ENCODE measurements around the gene KRTAP10-6.
"Not testable (repeated sequence)": the region's sequence is repeated elsewhere in the genome, so short reads cannot be mapped to it uniquely, and the experiment has no call there.

KRTAP10-6 gene

DNA sequence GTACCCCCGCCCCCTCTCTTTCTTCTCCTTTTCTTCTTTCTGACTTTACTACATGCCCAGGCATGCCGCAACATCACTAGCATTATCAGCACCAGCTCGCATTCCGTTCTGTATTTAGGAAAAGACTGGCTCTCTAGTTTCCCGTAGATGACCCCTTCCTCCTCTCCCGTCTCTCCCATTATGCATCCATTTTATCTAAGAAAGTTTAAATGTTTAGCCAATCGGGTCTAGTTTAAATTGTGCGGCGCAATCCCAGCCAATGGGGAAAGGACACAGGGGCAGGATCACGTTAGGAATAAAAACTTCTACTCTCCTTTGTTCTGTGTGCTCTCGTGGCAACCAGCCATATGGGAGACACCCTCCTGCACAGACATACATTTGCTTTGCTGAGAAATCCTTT is 5.8 kb upstream of the KRTAP10-6 start:
- no peak for FAIRE-seq

DNA sequence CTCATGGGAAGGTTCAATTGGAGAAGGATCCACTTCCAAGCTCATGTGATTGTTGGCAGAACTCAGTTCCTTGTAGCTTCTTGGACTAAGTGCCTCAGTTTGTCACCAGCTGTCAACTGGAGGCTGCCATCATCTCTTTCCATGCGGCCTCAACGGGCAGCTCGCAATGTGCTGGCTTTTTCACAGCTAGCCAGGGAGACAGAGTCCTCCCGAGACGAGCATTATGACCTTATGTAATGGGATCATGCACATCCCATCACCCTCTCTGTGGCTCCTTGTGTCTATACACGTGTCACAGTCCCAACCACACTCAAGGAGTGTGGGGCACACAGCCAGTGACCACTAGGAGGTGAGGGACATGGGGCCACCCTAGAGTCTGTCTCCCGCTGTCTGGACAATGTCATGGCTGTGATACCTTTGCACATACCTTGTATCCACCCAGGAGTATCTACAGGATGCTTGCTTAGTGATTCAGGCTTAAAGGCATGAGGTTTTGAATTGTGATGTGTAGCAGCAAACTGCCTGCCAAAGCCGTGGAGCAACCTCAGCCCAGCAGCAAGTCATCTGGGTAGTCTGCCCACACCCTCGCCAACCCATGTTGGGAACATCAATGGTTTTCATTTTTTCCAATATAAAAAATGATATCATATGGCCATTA is 3.9 kb upstream of the KRTAP10-6 start:
- no peak for FAIRE-seq

DNA sequence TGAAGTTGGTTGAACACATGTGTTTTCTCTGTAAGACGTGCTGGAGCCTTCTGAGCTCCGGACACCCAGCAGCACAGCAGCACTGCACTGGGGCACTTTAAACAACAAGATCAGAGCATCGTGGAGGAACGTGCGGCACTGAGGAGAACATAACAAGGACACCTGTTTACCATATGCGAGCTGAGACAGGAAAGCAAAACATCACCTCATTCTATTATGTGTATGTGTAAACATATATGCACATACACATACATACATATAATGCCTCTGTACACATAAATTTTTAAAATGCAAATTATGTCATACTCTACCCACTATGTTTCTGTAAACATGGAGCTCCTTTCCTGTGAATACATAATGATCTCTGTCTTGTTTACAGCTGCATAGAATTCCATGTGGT is 3.2 kb upstream of the KRTAP10-6 start:
- no peak for FAIRE-seq

DNA sequence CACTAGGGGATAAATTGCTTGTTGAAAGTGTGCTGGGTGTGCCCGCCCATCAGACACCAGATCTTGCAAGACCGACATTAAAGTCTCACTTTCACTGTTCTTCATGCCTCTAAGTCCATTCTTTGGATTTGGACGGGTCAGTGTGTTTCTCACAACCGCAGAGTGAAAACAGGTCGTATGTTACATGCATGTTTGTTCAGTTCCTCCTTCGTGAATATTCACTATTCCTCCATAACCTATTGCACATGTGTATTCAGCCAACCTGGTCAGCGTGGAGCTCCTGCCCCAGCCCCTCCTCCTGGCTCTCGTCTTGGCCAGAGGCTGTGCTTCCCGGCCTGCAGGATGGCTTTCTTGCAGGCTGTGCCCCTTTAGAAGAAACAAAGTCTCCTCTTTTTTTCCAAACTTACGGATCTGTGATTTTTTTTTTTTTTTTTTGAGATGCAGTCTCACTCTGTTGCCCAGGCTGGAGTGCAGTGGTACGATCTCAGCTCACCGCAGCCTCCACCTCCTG is 2.2 kb upstream of the KRTAP10-6 start:
- no peak for FAIRE-seq

DNA sequence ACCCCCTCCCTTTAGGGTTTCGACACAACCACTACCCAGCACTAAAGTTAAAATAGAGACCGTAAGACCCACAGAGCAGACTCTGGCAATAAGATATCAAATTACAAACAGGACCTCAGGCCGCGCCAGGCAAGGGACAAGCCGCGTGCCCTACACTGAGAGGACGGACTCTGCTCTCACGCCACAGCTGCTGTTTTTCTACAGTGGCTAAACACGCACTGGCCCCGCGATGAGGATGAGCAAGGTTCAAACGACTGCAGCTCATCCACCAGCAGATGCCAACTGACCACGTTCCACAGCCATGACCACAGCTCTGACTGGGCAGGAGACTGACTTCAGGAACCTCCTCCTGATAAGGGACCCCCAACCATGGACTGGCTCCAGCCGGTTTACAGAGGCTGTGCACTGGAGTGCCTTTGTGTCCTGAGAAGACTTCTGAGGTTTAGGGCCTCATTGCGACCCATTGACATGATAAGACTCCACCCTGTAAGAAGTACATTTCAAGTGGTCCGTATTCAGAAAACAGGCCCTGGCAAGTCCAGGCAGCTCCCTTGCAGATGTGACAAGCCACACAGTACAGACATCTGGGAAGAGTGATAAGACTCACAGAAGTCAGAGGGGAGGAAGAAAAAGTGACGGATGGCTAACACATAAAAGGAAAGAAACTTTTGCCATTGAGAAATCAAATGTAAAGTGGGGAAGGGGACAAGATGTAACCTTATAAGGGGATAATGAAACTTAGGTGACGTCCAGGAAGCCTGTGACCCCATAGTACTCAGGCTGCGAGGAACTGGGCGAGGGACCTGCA is 1.5 kb upstream of the KRTAP10-6 start:
- no peak for FAIRE-seq

DNA sequence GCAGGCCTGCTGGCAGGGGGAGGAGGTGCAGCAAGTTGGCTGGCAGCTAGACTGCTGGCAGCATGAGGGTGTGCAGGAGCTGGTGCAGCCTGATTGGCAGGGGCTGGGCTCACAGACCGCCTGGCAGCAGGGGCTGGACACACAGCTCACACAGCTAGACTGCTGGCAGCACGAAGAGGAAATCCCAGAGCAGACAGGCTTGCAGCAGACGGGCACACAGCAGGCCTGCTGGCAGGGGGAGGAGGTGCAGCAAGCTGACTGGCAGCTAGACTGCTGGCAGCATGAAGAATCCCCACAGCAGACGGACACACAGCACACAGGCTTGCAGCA is 539 bp downstream of the KRTAP10-6 start:
- FAIRE-seq = not testable (repeated sequence)

DNA sequence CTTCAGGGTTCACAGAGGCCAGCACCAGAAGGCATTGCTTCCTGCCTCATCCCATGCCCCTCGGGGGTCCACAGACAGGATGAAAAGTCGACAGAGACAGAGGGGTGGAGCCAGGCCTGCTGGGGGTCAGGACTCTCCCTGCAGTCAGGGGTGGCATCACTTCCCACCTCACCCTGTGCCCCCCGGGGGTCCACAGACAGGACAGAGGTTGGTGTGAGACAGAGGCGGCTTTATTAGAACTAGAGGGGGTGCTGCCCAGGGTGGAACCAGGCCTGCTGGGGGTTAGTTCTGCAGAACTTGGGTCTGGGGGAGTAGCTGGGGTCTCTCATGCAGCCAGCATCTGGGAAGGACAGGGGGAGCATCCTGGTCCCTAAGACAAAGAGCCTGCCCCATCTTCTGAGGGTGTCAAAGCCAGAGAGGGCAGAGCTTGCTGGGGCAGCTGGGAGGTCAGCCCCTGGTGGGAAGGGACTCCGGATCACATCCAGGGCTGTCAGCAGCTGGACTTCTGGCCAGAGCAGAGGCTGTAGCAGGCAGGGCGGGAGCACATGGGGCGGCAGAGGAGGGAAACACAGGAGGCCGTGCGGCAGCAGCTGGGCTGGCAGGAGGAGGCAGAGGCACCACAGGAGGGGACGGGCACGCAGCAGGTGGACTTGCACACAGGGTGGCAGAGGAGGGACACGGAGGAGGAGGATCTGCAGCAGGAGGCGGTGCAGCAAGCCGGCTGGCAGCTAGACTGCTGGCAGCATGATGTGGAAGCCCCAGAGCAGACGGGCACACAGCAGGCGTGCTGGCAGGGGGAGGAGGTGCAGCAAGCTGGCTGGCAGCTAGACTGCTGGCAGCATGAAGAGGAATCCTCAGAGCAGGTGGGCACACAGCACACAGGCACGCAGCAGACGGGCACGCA is 1.2 kb downstream of the KRTAP10-6 start:
- FAIRE-seq = not testable (repeated sequence)

DNA sequence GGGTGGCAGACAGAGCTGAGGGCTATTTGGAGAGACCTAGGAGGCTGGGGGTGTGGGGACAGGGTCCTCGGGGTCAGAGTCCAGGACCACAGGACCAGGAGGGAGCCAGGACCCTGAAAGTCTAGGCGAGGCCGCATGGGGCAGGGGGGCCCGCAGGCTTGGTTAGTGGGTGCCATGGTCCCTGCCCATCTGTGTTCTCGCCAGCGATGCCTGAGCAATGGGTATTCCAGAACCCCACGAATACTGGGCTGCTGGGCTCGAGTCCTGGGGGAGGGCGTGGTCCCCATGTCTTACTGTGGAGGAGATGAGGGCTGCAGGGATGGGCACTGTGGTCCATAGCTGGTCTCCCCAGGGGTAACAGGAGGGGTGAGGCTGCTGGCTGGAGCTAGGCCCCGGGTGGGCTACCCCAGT is 2.0 kb downstream of the KRTAP10-6 start:
- no peak for FAIRE-seq

DNA sequence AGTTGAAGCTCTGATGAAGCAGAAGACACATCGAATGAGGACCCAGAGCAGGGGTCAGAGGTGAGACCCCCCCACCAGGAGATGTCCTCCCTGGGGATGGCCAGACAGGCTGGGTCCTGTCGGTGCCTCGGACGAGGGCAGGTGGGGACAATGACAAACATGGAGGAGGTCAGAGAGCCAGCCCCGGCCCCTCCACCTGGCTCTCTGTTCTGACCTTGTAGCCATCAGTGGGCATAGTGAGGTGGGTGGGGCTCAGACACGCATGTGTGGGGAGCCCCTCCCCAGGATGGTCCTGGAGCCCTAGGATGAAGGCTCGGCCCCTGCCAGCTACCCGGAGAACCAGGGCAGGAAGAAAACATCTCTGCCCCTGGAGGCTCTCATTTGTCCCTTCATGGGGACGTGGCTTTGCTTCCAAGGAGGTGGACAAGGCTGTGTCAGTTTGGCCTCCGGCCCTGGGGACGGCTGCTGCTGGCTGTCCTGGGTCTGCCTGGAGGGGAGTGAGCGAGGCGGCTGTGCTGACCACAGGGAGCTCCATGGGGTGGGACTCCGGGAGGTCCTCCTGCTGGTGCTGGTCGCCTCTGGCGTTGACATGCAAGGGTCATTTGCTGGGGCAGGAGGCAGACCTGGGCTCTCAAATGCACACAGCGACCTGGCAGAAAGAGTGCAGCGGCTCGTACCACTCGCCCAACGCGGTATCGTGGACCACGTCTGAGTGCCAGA is 2.6 kb downstream of the KRTAP10-6 start:
- no peak for FAIRE-seq

DNA sequence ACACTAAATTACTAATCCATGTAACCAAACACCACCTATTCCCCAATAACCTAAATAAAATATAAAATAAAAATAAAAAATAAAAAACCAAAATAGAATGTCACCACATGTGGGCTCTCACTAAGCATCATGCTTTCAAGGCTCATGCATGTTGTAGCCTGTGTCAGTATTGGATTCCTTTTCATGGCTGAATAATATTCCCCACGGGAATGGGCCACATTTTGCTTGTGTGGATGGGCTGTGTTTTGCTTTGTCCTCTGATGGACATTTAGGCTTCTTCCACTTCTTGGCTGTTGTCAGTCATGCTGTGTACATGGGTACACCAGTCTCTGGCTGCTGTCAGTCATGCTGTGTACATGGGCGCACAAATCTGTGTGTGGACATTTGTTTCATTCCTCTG is 3.2 kb downstream of the KRTAP10-6 start:
- no peak for FAIRE-seq

DNA sequence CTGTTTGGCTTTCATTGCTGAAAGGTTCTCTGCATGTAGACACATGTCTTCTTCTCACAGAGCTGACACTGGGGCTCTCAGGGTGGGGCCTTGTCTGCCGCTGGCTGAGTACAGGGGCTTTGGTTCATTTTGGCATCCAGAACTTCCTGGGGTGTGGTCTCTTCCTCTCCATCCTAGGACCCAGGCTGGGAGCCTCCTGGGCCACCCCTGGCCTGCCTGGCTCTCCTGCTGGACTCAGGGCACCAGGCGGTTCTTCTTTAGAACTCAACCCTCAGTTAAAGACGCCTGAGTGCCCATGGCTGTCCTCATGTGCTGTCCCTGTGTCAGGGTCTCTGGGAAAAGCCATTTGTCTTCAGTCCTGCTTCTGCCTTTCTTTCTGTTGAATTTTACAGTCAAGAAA is 6.4 kb downstream of the KRTAP10-6 start:
- no peak for FAIRE-seq

DNA sequence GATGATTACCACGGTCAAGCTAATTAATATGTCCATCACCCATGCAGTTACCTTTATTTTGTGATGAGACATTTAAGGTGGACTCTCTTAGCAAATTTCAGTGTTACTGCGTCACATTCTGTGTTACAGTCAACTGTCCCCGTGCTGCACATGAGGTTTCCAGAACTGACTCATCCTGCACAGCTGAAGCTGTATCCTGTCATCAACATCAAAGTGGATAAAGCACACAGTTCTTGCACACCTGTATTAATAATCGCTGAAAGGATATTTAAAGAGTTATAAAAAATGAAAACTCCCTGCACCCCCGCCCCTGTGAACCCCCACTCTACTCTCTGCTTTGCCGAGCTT is 8.5 kb downstream of the KRTAP10-6 start:
- FAIRE-seq = no peak

DNA sequence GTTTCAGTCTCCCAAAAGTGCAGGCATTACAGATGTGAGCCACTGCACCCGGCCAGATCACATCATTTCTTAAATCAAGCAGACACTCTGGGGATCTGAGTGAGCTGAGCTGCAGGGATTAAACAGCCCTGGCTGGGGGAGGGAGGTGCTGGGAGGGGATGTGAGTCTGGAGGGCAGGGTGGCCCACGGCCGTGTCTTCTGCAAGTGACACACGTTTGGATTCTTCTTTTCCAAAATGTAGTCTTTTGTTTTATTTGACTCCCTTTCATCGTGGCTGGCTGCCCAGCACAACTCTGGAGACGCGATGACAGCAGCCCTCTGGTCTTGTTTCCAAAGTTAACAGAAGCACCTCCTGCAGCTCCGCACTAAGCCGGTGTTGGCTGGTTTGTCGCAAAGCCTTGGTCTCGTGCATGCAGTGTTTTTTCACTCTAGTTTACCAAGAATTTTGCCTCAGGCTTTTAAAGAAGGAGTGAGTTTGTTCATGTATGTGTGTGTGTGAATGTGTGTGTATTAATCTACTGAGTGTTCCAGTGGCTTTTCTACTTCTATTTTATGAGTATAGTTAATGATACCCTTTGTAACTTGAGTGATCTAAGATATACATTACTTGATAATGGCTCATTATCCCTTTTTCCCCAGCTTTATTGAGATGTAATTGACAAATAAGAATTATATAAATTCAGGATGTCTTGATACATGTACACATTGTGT is 9.1 kb downstream of the KRTAP10-6 start:
- FAIRE-seq = no peak

DNA sequence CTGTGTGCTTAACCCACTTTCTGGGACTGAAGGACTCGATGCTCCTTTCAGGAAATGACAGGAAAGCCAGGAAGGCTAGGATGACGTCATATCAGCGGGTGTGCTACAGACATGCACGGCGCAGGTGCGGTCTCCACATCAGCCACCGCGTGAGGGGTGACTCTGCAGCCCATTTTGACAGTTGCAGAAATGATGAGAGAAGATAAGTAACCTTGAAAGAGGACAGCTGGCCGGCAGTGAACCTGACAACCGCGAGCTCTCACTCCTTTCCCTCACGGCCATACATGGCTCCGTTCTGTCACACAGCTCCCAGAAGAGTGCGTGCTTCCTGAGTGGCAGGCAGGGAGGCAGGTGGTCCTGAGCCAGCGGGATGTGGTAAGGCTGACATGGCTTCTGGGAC is 10.2 kb downstream of the KRTAP10-6 start:
- FAIRE-seq = no peak

DNA sequence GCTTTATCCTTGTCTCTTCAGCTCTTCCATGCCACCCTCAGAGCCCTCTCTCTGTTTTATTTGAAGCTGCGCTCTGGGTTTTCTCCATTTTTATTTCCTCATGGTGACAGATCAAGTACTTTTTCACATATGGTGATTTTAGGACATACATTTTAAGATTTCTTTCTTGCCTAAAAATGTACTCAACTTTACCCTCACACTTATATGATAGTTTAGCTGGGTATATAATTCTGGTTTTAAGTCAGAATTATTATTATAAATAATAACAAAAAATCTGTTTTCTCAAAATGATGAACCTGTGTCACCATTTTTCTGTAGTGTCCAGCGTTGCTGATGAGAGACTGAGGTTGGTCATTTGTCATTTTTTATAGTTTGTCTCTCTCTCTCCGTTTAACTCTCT is 11.1 kb downstream of the KRTAP10-6 start:
- FAIRE-seq = no peak

DNA sequence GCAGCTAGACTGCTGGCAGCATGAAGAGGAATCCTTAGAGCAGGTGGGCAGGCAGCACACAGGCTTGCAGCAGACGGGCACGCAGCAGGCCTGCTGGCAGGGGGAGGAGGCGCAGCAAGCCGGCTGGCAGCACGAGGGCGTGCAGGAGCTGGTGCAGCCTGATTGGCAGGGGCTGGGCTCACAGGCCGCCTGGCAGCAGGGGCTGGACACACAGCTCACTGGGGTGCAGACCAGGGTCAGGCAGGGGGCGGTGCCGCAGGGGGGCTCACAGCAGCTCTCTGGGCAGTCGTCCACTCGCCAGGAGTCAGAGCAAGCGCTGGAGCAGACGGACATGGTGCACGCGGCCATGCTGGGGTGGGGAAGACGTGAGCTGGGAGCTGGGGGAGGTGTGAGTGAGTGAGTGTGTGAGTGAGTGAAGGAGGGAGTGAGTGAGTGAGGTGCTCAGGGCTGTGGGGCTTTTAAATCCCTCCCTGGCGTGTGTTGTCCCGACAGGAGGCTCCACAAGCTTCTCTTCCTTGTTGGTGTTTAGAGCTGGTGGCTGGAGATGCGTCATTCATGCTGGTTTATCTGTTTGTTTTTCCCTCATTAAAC is 12.0 kb downstream of the KRTAP10-6 start, which contains the start of gene KRTAP10-5:
Gene KRTAP10-5 (minus strand): TSS at position 374 of the 591 bp plus-strand sequence. CDS start 26 bp downstream, at position 348.
- not testable (repeated sequence) for FAIRE-seq

DNA sequence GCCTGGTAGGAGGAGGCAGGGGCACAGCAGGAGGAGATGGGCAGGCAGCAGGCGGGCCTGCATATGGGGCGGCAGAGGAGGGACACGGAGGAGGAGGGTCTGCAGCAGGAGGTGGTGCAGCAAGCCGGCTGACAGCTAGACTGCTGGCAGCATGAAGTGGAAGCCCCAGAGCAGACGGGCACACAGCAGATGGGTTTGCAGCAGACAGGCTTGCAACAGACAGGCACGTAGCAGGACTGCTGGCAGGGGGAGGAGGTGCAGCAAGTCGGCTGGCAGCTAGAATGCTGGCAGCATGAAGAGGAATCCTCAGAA is 12.5 kb downstream of the KRTAP10-6 start:
- no peak for FAIRE-seq

DNA sequence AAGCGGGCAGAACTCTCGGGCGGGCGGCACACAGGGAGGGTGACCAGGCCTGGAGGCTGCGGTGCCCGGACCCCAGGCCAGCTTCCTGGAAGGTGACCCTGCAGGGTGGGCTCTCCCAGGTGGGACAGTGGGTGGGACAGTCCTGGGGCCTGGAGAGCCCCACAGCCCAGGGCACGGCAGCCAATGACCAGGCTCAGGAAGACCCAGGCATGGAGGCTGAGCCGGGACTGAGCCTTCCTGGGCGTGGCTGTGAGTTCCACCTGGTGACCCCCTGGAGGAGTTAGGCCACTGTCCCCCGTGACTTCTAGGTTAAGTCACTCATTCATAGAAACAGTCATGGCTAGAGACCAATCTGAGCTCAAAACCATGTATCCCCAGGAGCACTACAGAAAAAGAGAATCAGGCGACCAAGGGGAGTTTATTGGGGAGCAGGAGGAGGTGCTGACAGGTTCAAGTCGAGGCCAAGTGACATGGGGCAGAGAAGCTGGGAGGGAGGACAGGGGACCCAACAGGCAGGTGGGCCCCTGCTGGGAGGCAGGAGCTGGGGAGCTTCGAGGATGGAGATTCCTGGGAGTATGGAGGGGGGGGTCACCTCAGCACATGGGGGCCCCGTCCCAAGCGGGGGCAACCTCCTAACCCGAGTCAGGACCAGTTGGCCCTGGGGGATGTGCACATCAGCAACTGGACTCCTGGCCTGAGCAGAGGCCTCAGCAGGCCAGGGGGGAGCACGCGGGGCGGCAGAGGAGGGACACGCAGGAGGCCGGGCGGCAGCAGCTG is 13.1 kb downstream of the KRTAP10-6 start:
- no peak for FAIRE-seq

DNA sequence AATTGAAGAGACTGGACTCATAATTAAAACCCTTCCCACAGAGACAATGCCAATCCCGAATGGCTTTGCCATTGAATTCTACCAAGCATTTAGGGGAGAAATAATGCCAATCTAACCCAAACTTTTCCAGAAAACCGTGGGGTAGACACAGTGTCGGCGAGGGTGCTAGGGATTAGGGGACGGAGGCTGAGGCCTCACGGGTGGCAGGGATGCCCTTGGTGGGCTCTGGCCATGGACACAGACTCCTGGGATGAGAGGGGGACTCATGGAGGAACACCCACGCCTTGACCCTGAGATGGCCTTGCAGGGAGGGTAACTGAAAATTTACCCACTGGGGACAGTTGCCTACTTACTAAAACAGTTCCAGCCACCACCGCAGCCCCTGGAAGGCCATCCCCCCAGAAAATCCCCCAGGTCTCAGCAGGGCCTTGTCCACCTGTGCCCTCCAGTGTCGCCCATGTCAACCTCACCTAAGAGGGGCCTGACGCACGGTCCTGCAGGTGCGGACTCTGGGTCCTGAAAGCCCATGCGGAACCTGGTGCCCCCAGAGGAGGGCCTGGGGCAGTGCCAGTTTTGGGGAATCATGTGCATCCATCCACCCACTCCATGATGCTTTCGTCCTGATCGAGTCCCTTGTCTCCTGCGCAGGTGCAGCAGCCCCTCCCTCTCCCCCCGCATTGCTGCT is 13.8 kb downstream of the KRTAP10-6 start:
- no peak for FAIRE-seq

DNA sequence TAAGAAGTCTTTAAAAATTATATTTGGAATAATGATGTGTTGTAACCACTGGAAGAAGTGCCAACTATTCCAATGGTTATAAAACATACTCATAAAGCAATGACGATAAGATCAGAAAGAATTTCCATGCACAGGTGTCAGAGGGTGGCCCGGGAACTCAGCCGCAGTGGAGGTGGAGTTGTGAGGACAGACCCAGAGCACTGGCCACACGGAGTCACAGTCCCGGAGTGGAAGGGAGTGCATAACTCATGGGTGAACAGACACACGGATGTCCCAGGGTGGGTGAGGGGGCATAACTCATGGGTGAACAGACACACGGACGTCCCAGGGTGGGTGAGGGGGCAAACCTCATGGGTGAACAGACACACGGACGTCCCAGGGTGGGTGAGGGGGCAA is 16.3 kb downstream of the KRTAP10-6 start:
- FAIRE-seq = no peak
